ENCODE results near the gene DBR1.

Gene DBR1

GRCh38 chr3:138174421-138175131 is at the start of gene DBR1:
Gene DBR1 (minus strand): TSS chr3:138174921. CDS start chr3:138174795, 126 bp downstream.
- peak; percentile 81 for DNase-seq

- DNase-seq = no peak
Observed at GRCh38 chr3:138222942-138223287, 48.2 kb upstream of the DBR1 start.

GRCh38 chr3:138222131-138222941 is 47.6 kb upstream of the DBR1 start:
- DNase-seq = no peak

GRCh38 chr3:138220788-138221187 is 46.1 kb upstream of the DBR1 start:
- DNase-seq = no peak

GRCh38 chr3:138220242-138220641 is 45.5 kb upstream of the DBR1 start:
- DNase-seq = no peak

GRCh38 chr3:138219255-138219654 is 44.5 kb upstream of the DBR1 start:
- no peak for DNase-seq

GRCh38 chr3:138213398-138214085 is 38.8 kb upstream of the DBR1 start:
- no peak for DNase-seq

GRCh38 chr3:138210528-138210927 is 35.8 kb upstream of the DBR1 start:
- DNase-seq = no peak

- no peak for DNase-seq
Observed at GRCh38 chr3:138206196-138206595, 31.5 kb upstream of the DBR1 start.

GRCh38 chr3:138205527-138205926 is 30.8 kb upstream of the DBR1 start:
- no peak for DNase-seq

- DNase-seq = no peak
Observed at GRCh38 chr3:138203938-138204337, 29.2 kb upstream of the DBR1 start.

GRCh38 chr3:138202945-138203701 is 28.4 kb upstream of the DBR1 start:
- no peak for DNase-seq

GRCh38 chr3:138200424-138200823 is 25.7 kb upstream of the DBR1 start:
- no peak for DNase-seq

GRCh38 chr3:138199851-138200250 is 25.1 kb upstream of the DBR1 start:
- no peak for DNase-seq

GRCh38 chr3:138197524-138197923 is 22.8 kb upstream of the DBR1 start:
- no peak for DNase-seq

- no peak for DNase-seq
Observed at GRCh38 chr3:138197058-138197457, 22.3 kb upstream of the DBR1 start.

GRCh38 chr3:138196023-138196422 is 21.3 kb upstream of the DBR1 start:
- DNase-seq = no peak

GRCh38 chr3:138195481-138195880 is 20.8 kb upstream of the DBR1 start:
- no peak for DNase-seq

- no peak for DNase-seq
Observed at GRCh38 chr3:138188013-138188730, 13.5 kb upstream of the DBR1 start.

GRCh38 chr3:138187296-138188012 is 12.7 kb upstream of the DBR1 start, which contains the start of gene ARMC8:
Gene ARMC8 (plus strand): TSS chr3:138187301. CDS start chr3:138187555, 254 bp downstream.
- peak; percentile 42 for DNase-seq

- peak; percentile 94 for DNase-seq
Observed at GRCh38 chr3:138186803-138187295, 12.1 kb upstream of the DBR1 start.

All from CD4-positive, alpha-beta T cell treated with Interleukin-17A for 4 hours (primary cell).